Subcutaneous adipose tissue (tissue), 4 donors: ENCODE data around the gene AURKAIP1. TPM values are rescaled to one million over a fixed set of nuclear protein-coding genes. Genes with fewer than 3 reads are reported as not detected.

Experiments
- total RNA-seq, 4 donors: library from RNA; depleted of rRNA; stranded (reverse); fragments of >200 nt; gene quantifications; one replicate each; pipeline ENCODE4 v1.1.0, GENCODE V29; 2016
- TF ChIP-seq, protein P1 (sequence below): fragments of 450-650 bp; IDR thresholded peaks from one replicate; pipeline ENCODE4 v1.5.1; 2016; ENCODE audit warnings: low read depth, mild to moderate bottlenecking, control low read depth, antibody characterized with exemption, moderate library complexity

The AURKAIP1 gene
- total RNA-seq, 4 donors from 2014 or later, result 53.6 to 153 (median 83.5) TPM

GRCh38 chr1:1394116-1394515 lies 19.1 kb upstream of the AURKAIP1 start:
- TF ChIP-seq, protein P1, sequence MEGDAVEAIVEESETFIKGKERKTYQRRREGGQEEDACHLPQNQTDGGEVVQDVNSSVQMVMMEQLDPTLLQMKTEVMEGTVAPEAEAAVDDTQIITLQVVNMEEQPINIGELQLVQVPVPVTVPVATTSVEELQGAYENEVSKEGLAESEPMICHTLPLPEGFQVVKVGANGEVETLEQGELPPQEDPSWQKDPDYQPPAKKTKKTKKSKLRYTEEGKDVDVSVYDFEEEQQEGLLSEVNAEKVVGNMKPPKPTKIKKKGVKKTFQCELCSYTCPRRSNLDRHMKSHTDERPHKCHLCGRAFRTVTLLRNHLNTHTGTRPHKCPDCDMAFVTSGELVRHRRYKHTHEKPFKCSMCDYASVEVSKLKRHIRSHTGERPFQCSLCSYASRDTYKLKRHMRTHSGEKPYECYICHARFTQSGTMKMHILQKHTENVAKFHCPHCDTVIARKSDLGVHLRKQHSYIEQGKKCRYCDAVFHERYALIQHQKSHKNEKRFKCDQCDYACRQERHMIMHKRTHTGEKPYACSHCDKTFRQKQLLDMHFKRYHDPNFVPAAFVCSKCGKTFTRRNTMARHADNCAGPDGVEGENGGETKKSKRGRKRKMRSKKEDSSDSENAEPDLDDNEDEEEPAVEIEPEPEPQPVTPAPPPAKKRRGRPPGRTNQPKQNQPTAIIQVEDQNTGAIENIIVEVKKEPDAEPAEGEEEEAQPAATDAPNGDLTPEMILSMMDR, result no peak

DNA sequence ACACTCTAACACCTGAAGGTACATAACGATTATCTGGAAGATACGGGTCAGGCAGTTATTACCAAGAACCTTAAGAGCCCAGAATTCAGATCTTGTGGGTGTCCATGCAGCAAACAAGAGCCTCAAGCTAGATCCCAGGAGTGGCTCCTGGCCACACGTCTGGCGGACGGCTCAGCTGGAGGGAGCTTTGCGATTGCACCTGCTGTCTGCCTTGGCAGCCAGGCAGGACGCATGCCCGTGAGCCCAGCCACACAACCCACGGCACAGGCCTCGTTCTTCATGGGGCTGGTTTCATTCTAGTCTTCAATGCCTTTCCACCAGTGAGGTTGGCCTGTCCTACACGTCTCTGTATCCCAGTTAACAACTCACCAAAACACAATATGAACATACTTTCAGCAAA lies 18.4 kb upstream of the AURKAIP1 start:
- TF ChIP-seq, protein P1, result no peak

DNA sequence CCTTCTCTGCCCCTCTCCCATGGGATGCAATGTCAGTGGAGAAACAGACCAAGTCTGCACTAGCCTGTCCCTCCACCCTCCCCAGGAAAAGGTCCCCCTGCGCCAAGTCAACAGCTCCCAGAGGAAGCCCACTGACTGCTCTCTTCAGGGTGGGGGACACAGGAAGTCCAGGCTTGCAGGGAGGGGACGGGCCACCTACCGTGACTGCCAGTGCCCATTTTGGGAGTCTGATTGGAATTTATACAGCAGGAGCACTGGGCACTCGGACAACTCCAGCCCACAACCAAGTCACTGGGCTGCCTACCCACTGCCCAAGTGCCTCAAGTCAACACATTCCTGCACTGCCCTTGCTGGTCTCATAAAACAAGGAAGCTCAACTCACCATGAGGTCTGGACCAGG lies 18.0 kb upstream of the AURKAIP1 start:
- TF ChIP-seq, protein P1, result no peak

DNA sequence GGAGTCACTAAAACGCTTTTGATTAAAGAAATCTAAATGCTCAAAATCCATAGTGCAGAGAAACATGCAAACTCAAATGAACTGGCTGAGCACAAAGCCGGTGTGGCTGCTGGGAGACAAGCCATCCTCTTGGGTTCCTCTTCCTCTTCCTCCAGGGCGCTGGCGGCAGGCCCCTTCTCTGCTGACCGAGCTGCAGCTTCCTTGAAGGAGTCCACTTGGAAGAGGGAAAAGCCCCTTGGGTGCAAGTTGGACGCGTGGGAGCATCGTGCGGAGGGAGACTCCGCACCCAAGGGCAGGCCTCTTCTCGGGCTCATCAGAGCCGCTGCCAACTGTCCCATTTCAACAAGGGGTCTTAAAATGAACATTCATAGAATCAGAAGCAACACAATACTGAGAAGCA lies 16.2 kb upstream of the AURKAIP1 start:
- TF ChIP-seq, protein P1, result no peak

GRCh38 chr1:1390675-1391074 lies 15.7 kb upstream of the AURKAIP1 start:
- TF ChIP-seq, protein P1, result no peak

GRCh38 chr1:1388078-1388472 lies 13.1 kb upstream of the AURKAIP1 start:
- TF ChIP-seq, protein P1, result no peak

- TF ChIP-seq, protein P1, result no peak
Measured at GRCh38 chr1:1387098-1388077, 12.4 kb upstream of the AURKAIP1 start.
